HG02852 (cell line): ENCODE measurements around the gene DYNLT2.

Experiments
- ATAC-seq: cut with Tn5 transposase; IDR thresholded peaks from one replicate; pipeline ENCODE4 v1.9.1; 2021; ENCODE audit warnings: mild to moderate bottlenecking, moderate library complexity; ENCODE audit not compliant: unreplicated experiment

The DYNLT2 gene

DNA sequence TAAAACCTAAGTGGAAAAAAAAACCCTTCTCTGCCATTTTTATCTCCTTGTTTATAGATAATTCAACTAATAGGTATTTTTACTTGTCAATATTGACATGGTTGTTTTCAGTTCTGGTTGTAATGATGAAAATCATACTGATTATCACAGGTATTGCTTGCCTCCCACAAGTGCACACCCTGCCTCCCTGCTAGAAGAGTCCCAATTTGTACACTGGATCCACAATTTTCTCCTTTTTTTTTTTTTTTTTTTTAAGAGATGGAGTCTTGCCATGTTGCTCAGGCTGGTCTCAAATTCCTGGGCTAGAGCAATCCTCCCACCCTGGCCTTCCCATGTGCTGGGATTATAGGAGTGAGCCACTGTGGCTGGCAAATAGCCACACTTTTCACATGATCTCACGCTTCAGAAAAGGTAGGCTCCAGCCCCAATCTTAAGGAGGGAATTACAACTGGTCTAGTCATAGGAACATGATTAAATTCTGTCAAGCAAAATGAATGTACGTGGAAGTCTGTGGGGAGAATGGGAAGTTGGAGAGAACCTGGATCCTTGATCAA is 12.3 kb downstream of the DYNLT2 start:
- ATAC-seq: no peak

- ATAC-seq: no peak
Measured at GRCh38 chr6:169738204-169738975, 13.0 kb downstream of the DYNLT2 start.

DNA sequence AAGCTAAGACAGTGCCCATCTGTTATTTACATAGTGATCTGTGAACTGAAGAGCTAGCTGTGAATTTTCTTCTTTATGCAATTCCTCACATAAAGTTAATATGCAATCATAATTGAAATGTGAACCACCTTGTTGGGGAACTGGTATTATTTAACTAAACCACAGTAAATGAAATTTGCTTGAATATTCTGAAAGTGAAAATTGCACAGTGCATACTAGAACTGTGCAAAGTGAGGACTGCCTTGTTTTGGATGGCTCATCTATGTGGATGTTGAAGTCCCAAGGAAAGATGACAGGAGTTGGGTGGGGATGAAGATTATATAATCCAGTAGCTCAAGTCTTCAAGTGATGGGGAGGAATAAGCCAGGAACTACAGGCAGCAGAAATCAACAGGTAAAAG is 21.4 kb downstream of the DYNLT2 start:
- ATAC-seq: no peak

GRCh38 chr6:169726963-169727362 is 24.4 kb downstream of the DYNLT2 start:
- ATAC-seq: no peak

DNA sequence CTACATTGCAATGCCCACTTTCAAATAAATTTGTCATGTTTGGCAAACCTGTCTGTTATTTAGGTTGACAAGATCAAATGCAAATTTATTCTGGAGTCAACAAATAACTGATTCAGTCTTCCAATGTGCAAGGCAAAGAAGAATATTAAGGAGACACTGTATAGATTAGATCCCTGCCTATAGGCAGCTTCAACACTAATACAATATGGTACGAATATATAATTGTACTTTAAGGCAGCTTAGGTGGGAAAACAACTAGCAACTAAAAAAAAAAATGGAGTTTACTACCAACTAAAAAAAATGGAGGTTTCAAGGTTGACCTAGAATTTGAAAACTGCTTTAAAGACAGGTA is 25.3 kb downstream of the DYNLT2 start:
- no peak for ATAC-seq

DNA sequence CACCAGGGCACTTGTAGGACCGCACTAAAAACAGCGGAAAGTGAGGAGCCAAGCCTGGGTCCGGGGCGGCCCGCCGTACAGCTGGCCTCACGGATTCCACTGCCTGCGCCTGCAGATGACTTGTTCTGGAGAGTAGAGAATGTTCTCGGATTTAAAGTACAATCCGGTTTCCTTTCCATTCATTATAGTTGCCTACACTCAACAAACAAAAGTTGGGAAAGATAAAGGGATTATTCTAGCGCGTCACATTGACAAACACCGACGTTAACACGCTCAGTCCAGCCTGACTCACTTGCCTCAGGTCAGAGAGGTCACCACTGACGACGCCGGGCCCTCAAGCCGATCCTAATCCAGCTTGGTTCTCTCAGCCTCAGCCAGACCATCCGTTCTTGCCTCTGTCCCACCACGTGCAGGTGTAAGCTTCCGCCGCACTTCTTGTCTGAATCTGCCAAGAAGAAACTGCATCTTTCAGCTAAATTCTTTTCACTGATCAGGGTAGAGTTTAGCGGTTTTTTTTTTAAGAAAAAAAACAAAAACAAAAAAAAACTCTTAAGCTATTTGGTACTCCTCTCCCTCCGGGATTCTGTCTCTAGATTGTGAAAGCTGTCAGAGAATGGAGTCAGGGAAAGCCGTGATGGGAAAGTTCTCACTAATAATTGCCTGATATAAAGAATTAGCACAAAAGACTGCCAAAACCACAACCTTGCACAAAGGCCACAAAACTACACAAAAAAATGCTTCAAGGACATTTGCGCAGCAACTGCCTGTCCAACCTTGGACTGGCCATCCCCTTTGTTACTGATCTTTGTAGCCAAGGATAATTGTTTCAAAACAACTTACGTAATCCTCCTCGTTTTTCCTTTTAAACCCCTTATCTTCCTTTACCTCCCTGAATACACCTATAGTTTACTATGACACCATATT is 26.0 kb downstream of the DYNLT2 start:
- peak; percentile 11 for ATAC-seq

GRCh38 chr6:169724494-169725124 is 26.8 kb downstream of the DYNLT2 start, which contains the start of gene PHF10:
PHF10 (minus strand) TSS chr6:169724500; CDS start chr6:169723931, 569 bp downstream.
- peak; percentile 50 for ATAC-seq

DNA sequence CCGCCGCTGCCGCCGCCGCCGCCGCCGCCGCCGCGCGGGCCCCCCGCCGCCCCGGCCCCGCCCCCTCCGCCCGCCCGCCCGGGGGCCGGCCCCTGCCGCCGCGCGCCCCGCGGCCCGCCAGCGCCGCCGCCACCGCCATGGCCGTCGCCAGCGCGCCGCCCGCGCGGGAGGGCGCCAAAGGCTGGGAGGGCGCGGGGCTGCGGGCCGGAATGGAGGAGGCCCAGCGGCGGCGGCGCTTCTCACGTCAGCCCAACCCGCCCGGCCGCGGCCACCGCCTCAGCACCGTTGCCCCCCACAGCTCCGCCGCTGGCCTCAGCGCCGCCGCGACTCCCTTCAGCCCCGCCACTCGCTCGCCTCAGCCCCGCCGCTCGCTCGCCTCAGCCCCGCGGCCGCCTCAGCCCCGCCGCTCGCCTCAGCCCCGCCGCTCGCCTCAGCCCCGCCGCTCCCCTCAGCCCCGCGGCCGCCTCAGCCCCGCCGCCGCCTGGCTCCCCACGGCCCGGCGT is 27.3 kb downstream of the DYNLT2 start:
- ATAC-seq: peak; percentile 33

- peak; percentile 32 for ATAC-seq
Measured at GRCh38 chr6:169723200-169723909, 28.0 kb downstream of the DYNLT2 start.

DNA sequence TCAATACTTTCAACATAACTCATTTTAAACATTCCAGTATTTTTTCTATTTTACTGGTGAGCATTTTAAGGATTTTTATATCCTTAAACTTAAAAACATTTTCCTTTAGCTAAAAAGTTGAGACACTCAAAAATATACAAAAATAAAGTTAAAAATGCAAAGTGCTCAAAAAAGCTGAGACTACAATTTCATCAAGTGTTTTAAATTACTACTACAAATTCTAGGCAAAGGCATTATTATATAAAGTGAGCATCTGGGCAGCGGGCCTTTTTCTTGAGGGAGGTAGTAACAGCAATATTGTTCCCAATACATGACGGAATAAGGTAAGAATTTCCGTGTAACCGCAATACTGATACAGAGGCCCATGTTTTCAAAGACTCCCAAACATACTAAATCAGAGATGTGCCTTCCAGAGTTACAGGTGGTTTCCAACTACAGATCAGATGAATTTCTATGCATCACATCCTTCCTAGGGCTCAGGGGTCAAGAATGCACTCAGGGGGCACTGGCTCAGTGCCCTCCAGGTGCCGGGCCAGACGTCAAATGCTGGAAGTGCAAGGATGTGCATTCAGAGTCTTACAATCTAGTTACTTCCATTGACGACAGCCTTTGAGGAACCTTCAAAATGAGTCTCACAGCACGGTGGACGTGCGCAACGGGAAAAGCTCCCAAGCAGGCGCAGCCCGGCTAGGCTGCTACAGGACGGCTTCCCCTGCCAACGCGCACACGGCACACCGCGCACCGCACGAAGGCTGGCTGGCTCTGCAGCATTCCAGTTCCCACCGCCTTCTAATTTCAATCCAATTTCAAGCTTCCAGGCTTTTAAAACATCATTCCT is 28.8 kb downstream of the DYNLT2 start:
- ATAC-seq: peak; percentile 24

DNA sequence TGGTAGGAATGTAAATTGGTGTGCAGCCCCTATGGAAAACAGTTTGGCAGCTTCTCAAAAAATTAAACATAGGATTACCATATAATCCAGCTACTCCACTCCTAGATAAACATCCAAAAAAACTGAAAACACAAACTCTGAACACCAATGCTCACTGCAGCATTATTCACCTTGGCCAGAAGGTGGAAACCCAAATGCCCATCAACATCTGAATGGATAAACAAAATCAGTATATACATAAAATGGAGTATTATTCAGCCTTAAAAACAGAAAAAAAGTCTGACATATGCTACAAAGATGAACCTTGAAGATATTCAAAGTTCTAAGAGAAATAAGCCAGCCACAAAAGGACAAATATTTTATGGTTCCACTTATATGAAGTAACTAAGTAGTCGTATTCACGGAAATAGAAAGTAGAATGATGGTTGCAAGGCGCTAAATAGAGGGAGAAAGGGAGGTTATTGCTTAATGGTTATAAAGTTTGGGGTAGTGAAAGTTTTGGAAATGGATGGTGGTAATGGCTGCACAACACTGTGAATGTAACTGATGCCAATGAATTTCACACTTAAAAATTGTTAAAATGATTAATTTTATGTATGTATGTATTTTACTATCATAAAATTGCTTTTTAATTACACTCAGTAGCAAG is 31.0 kb downstream of the DYNLT2 start:
- no peak for ATAC-seq

DNA sequence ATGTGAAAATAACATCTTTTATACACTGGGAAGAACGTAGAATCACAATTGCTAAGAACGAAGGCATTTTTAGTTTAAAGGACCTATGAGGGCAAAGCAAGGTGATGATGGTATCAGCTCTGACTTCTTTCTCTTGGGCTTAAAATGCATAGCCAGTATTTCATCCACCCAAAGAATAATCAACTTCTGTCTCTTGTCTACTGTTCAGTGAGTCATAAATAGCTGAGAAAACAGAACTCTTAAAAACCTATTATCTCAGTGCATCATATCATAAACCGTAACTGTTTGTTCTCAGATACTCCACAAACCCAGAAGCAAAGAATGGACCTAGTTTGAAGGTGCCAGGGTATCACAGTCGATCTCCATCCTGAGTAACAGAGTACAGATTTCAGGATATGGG is 32.3 kb downstream of the DYNLT2 start:
- no peak for ATAC-seq

GRCh38 chr6:169714595-169714994 is 36.8 kb downstream of the DYNLT2 start:
- ATAC-seq: no peak

GRCh38 chr6:169714178-169714577 is 37.2 kb downstream of the DYNLT2 start:
- no peak for ATAC-seq

DNA sequence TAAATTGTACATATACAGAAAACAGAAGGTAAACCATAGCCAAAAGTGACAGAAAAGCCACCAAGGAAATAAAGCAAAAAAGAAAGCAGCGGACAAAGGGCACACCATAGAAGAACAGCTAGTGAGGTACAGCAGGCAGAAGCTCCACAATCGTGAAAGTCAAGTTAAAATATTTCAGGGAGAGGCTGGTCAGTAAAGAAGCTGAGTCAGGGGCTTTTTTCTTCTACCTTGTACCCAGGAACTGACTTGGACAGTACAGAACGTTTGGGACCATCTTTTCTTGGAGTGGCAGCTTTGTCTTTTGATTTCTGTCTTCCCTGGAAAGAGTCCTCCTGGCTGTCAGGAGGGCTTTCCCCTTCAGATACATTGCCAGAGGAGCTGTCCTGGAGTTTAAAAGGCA is 41.4 kb downstream of the DYNLT2 start:
- no peak for ATAC-seq

DNA sequence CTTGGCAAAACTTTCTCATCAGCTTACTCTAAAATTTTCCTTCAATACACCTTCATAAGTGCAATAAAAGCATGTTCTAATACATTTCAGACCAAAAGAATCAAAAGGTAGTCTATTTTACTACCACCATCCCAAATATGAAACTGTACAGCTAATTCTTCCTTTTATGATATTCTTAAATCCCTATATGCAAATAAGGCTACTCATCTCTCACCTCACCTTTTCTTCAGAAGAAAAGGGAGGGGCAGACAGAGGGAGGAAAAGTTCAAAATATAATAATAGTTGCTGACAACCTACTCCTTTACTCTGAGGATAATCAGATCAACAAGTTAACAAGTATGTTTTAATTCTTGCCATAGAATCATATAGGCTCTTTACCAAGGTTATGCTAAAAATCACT is 42.1 kb downstream of the DYNLT2 start:
- ATAC-seq: no peak

DNA sequence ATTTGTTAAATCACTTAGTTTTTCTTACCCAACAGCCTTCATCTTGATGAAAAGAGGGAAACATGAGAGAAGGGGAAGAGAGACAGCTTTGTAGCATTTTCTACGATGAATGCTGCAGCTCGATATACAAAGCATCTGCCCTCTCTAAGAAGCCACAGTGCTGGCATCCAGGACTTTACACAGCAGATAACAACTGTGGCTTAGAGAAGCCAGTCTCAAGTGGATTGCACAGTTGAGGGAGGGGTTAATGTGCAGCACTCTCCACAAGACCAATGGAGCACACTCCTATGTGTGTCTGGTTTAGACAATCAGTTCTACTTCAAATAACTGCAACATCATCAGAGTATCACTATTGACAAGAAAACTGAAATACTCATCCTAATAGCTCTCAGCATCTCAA is 43.6 kb downstream of the DYNLT2 start:
- ATAC-seq: no peak

GRCh38 chr6:169702840-169703246 is 48.5 kb downstream of the DYNLT2 start:
- ATAC-seq: peak; percentile 17
